Testis (tissue), 3 donors: ENCODE data around the gene PERP. TPM values are rescaled to one million over a fixed set of nuclear protein-coding genes. Genes with fewer than 3 reads are reported as not detected.
"Not testable (repeated sequence)": the region's sequence is repeated elsewhere in the genome, so short reads cannot be mapped to it uniquely, and the experiment has no call there.

Experiments
- DNase-seq: peaks from one replicate; pipeline ENCODE4 v3.0.0-alpha.2; 2019
- H3K27ac ChIP-seq, 2 donors: fragments of 200-600 bp; sonication (generic); one replicate each; pipeline ENCODE4 v1.5.1; 2019
- H3K27me3 ChIP-seq: fragments of 200-600 bp; sonication (generic); one replicate; pipeline ENCODE4 v1.5.1; 2019
- H3K36me3 ChIP-seq: fragments of 200-600 bp; sonication (generic); one replicate; pipeline ENCODE4 v1.5.1; 2017; ENCODE audit warnings: low read depth; ENCODE audit errors: missing control alignments
- H3K4me1 ChIP-seq: fragments of 200-600 bp; sonication (generic); one replicate; pipeline ENCODE4 v1.5.1; 2019
- H3K4me3 ChIP-seq, 2 donors: fragments of 200-600 bp; sonication (generic); one replicate each; pipeline ENCODE4 v1.5.1; 2017 to 2019
- H3K9me3 ChIP-seq: fragments of 200-600 bp; sonication (generic); one replicate; pipeline ENCODE4 v1.5.1; 2017
- CTCF ChIP-seq, 3 experiments: fragments of 450-650 bp in 2 of 3; fragments of 200-600 bp in 1 of 3; sonication (generic) in 1 of 3; IDR thresholded peaks; one replicate each; pipeline ENCODE4 v1.5.1; 2016 to 2019; ENCODE audit warnings: antibody characterized with exemption in 3 of 3, mild to moderate bottlenecking in 2 of 3, moderate library complexity in 1 of 3
- POLR2A ChIP-seq: fragments of 450-650 bp; IDR thresholded peaks from one replicate; pipeline ENCODE4 v1.6.1; 2017; ENCODE audit warnings: antibody characterized with exemption, mild to moderate bottlenecking, moderate library complexity
- WGBS, 2 donors: methylation state at CpG; one replicate each; pipeline ENCODE4 v1.1.5; 2018; 5-methylcytosine and 5-hydroxymethylcytosine counted together
- intact Hi-C: fragments of 100-400 bp; cut with DNase I; formaldehyde crosslinking; loops from one replicate; pipeline ENCODE4 v1.15.1; 2023; ENCODE audit warnings: low total_unique reads
- polyA plus RNA-seq: library from polyadenylated mRNA; stranded (reverse); fragments of 350-450 nt; fragmentation: Illumina TruSeq; extraction: RNeasy Lipid Tissue Mini Kit (QIAGEN cat#74804); gene quantifications from one replicate; pipeline ENCODE4 v1.2.3, GENCODE V29; 2014; ENCODE audit warnings: low read depth, low replicate concordance; ENCODE audit not compliant: insufficient read depth
- total RNA-seq, 2 donors: library from RNA; depleted of rRNA; stranded (reverse); fragments of >200 nt; gene quantifications; one replicate each; pipeline ENCODE4 v1.2.3, GENCODE V29; 2016

PERP gene
- total and polyA plus RNA-seq, 3 donors from 2014 or later = 7.0 to 13.8 (median 8.2) TPM

- whole genome bisulfite sequencing, 2 donors = 88 to 90% methylated on average over 4 of the region's 4 CpGs
- H3K36me3 ChIP-seq = no peaks in the 10 kb centered on the region
- H3K4me1 ChIP-seq = no peaks in the 10 kb centered on the region
- no peak for DNase-seq
- intact Hi-C loops = no loop called here
- H3K9me3 ChIP-seq = no peaks in the 10 kb centered on the region
- no peaks in the 10 kb centered on the region for H3K27me3 ChIP-seq
- H3K4me3 ChIP-seq = no peak overlapping the region
- TF ChIP-seq CTCF (IDR thresholded peaks at IDR 0.05) (no peak), POLR2A (no peak)
- H3K27ac ChIP-seq = no peak overlapping the region
These were observed 35.6 kb upstream of the PERP start for GRCh38 chr6:138142806-138143205.

GRCh38 chr6:138129190-138129589, 22.0 kb upstream of the PERP start:
- no peak for DNase-seq
- TF ChIP-seq POLR2A = no peak
- no peak overlapping the region for H3K27ac ChIP-seq
- H3K4me1 ChIP-seq = no peaks in the 10 kb centered on the region
- 70 to 85% methylated on average over 5 to 8 of the region's 8 CpGs for WGBS, 2 donors
- H3K4me3 ChIP-seq = no peak overlapping the region
- intact Hi-C loops = no loop called here
- no peaks in the 10 kb centered on the region for H3K27me3 ChIP-seq
- no peaks in the 10 kb centered on the region for H3K36me3 ChIP-seq
- no peaks in the 10 kb centered on the region for H3K9me3 ChIP-seq

GRCh38 chr6:138128096-138128495, 20.9 kb upstream of the PERP start:
- Histone ChIP-seq H3K9me3 (no peaks in the 10 kb centered on the region), H3K4me3 (no peak overlapping the region), H3K27ac (no peak overlapping the region), H3K27me3 (no peaks in the 10 kb centered on the region), H3K36me3 (no peaks in the 10 kb centered on the region), H3K4me1 (no peaks in the 10 kb centered on the region)
- TF ChIP-seq CTCF (IDR thresholded peaks at IDR 0.05) = no peak
- TF ChIP-seq POLR2A = no peak
- no peak for DNase-seq
- 84 to 92% methylated on average over 3 of the region's 3 CpGs for WGBS, 2 donors
- intact Hi-C loops = no loop called here

GRCh38 chr6:138124096-138124495, 16.9 kb upstream of the PERP start:
- intact Hi-C loops = no loop called here
- Histone ChIP-seq H3K27me3 (no peaks in the 10 kb centered on the region), H3K9me3 (no peaks in the 10 kb centered on the region), H3K4me1 (no peaks in the 10 kb centered on the region), H3K36me3 (no peaks in the 10 kb centered on the region), H3K27ac (no peak overlapping the region), H3K4me3 (no peak overlapping the region)
- DNase-seq = no peak
- no peak for TF ChIP-seq POLR2A
- TF ChIP-seq CTCF (IDR thresholded peaks at IDR 0.05) = no peak
- 88 to 95% methylated on average over 4 of the region's 4 CpGs for WGBS, 2 donors

- intact Hi-C loops = loop anchor here (5.0 kb wide), 1 partner anchor 162 kb away; no protein-coding TSS in a partner anchor
- Histone ChIP-seq H3K9me3 (no peaks in the 10 kb centered on the region), H3K4me1 (no peaks in the 10 kb centered on the region), H3K27ac (no peak overlapping the region), H3K36me3 (no peaks in the 10 kb centered on the region), H3K4me3 (no peak overlapping the region), H3K27me3 (no peaks in the 10 kb centered on the region)
- TF ChIP-seq CTCF (IDR thresholded peaks at IDR 0.05) (no peak), POLR2A (no peak)
- no peak for DNase-seq
These were observed 12.8 kb upstream of the PERP start for GRCh38 chr6:138119976-138120375.

- intact Hi-C loops = loop anchor here (5.0 kb wide), 1 partner anchor 163 kb away; no protein-coding TSS in a partner anchor
- H3K27me3 ChIP-seq, DNase-seq, H3K9me3 ChIP-seq, H3K4me3 ChIP-seq, H3K4me1 ChIP-seq, H3K27ac ChIP-seq, H3K36me3 ChIP-seq: not testable (repeated sequence)
- WGBS, 2 donors = 75 to 92% methylated on average over 1 of the region's 1 CpG
These were observed 12.0 kb upstream of the PERP start for GRCh38 chr6:138119229-138119628.
